Measurements from ENCODE around the gene SGMS1.

DNA sequence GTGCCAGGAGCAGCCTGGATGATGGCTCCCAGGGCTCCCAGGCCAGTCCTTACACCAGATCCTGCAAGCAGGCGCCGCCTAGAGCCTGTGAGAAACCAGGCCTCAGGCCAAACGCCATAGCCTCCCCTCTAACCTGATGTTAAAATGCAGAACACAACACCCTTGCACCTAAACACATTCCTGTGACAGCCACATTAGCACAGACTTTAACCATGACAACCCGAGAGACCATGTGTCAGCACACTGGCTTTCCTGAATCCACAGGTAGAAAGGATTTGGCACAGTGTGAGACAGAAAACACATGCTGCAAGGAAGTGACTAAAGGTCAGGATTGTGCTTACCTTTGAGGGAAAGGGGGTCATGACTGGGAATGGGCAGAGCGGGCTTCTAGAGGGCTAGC is 59.9 kb downstream of the SGMS1 start:
- TF ChIP-seq CTCF (IDR thresholded peaks at IDR 0.05): no peak
- no peak for TF ChIP-seq EZH2 (IDR thresholded peaks at IDR 0.05; ENCODE audit: borderline replicate concordance, insufficient read depth, low read depth, low read length, poor library complexity, severe bottlenecking)
